ENCODE data around the gene TELO2.

TELO2 gene

DNA sequence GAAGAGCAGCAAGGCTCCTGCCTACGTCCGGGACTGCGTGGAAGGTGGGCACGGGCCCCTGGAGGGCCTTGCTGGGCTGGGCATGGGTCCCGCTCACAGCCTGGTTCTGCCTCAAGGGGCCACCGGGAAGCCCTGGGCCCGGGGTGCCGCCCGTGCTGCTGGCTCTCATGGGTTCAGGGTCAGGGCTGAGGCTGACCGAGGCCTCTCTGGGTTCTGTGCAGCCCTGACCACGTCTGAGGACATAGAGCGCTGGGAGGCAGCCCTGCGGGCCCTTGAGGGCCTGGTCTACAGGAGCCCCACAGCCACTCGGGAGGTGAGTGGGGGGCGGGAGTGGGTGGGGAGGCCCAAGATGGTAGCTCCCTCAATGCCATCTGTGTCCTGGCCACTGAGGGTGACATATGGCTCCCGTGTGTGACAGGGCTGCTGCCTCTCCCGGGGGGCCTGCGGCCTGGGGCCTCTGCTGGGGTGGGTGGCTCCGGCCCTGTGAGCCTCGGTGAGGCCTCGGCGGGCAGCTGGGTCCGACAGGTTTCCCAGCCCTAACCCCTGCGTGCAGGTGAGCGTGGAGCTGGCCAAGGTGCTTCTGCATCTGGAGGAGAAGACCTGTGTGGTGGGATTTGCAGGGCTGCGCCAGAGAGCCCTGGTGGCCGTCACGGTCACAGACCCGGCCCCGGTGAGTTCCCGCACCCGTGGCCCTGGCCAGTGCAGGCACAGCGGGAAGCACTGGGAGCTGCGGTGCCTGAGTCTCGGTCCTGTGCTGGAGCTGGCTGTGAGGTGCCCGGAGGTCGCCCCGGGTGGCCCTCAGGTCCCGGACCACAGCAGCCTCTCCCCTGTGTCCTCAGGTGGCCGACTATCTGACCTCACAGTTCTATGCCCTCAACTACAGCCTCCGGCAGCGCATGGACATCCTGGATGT lies 9.2 kb downstream of the TELO2 start:
- TF ChIP-seq, protein P1, sequence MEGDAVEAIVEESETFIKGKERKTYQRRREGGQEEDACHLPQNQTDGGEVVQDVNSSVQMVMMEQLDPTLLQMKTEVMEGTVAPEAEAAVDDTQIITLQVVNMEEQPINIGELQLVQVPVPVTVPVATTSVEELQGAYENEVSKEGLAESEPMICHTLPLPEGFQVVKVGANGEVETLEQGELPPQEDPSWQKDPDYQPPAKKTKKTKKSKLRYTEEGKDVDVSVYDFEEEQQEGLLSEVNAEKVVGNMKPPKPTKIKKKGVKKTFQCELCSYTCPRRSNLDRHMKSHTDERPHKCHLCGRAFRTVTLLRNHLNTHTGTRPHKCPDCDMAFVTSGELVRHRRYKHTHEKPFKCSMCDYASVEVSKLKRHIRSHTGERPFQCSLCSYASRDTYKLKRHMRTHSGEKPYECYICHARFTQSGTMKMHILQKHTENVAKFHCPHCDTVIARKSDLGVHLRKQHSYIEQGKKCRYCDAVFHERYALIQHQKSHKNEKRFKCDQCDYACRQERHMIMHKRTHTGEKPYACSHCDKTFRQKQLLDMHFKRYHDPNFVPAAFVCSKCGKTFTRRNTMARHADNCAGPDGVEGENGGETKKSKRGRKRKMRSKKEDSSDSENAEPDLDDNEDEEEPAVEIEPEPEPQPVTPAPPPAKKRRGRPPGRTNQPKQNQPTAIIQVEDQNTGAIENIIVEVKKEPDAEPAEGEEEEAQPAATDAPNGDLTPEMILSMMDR (IDR thresholded peaks at IDR 0.05; ENCODE audit: low read depth, low read length), result no peak
- no peak for DNase-seq (ENCODE audit: extremely low read depth, low read depth)

GRCh38 chr16:1503110-1503955 lies 10.2 kb downstream of the TELO2 start:
- TF ChIP-seq, protein P1 (IDR thresholded peaks at IDR 0.05; ENCODE audit: low read depth, low read length), result no peak
- DNase-seq (ENCODE audit: extremely low read depth, low read depth), result no peak

DNA sequence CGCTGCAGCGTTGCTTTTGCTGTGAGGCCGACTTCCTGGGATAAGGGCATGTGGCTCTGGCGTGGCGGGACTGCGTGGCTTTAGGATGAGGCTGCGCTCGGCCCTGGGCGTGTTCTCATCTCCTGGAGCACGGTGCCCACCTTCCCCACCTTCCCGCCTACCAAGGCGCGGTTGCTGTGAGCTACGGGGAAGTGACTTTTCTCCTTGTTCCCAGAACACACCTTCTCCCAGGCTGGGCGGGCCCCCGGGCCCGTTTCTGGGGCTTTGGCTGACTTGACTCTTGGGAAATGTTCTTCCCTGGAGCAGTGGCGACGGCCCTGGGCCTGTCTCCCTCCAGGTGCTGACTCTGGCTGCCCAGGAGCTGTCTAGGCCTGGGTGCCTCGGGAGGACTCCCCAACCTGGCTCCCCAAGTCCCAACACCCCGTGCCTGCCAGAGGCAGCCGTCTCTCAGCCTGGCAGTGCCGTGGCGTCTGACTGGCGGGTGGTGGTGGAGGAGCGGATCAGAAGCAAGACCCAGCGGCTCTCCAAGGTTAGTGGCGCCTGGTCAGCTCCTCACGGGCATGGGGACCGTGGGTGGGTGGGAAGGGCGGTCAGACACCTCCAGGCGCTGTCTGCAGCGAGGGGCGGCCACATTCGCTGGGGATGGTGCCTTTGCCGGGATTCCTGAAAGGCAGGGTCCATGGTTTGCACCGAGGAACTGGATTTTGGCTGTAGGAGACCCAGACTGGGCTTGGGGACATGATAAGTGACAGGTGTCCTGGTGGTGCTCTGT lies 12.1 kb downstream of the TELO2 start:
- no peak for DNase-seq (ENCODE audit: extremely low read depth, low read depth)
- TF ChIP-seq, protein P1 (IDR thresholded peaks at IDR 0.05; ENCODE audit: low read depth, low read length), result no peak

GRCh38 chr16:1505912-1506311 lies 12.8 kb downstream of the TELO2 start:
- TF ChIP-seq, protein P1 (IDR thresholded peaks at IDR 0.05; ENCODE audit: low read depth, low read length), result no peak
- no peak for DNase-seq (ENCODE audit: extremely low read depth, low read depth)

GRCh38 chr16:1506494-1507213 lies 13.5 kb downstream of the TELO2 start:
- DNase-seq (ENCODE audit: extremely low read depth, low read depth), result no peak
- TF ChIP-seq, protein P1 (IDR thresholded peaks at IDR 0.05; ENCODE audit: low read depth, low read length), result no peak

- TF ChIP-seq, protein P1 (IDR thresholded peaks at IDR 0.05; ENCODE audit: low read depth, low read length), result no peak
- DNase-seq (ENCODE audit: extremely low read depth, low read depth), result no peak
Observed at GRCh38 chr16:1508494-1509187, 15.5 kb downstream of the TELO2 start.

Data from AG09319 (cell line).